GM10266 (cell line): ENCODE results near the gene RBCK1.
"Not testable (repeated sequence)": the region's sequence is repeated elsewhere in the genome, so short reads cannot be mapped to it uniquely, and the experiment has no call there.

Experiments used
- DNase-seq: peaks from one replicate; pipeline ENCODE4 v3.0.0; 2012; ENCODE audit errors: extremely low spot score
- TF ChIP-seq, protein P1 (sequence below): IDR thresholded peaks from 2 replicates; pipeline ENCODE4 v1.5.1; 2012; ENCODE audit warnings: mild to moderate bottlenecking, low read depth; ENCODE audit not compliant: control insufficient read depth, insufficient read depth; ENCODE audit errors: missing control alignments

RBCK1 gene

DNA sequence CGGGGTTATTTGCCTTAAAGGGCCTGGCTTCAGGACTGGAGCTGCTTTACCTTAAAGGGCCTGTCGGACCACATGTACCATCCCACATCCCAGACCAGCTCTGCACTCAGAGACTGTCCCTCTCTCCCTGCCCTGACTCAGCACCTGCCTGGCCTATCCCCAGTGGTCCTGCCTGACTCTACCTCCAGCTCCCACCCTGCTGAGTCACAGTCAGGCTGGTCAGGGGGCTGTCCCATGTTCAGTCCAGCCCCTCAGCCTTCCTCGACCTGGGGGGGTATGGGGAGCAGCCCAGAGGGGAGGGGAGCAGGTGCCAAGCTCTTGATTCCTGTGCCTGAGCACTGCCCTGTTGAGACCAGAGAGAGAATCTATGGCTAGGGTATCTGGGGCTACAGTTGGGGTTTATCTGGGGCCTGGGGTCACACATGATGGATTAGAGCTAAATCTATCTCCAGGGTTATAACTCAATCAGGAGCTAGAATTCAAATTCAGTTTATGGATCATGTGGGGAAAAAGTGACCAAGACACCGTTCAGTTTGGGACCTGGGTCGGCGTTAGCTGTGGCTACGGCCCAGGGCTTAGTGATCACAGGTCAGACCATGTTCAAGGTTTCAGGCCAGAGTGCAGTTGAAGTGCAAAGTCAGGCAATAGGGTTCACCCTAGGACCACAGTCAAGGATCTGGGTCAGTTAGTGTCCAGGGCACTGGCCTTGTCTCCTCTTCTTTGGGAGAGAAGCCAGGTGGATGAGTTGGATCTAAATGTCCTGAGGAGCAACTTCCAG, 36.9 kb upstream of the RBCK1 start:
- TF ChIP-seq, protein P1, sequence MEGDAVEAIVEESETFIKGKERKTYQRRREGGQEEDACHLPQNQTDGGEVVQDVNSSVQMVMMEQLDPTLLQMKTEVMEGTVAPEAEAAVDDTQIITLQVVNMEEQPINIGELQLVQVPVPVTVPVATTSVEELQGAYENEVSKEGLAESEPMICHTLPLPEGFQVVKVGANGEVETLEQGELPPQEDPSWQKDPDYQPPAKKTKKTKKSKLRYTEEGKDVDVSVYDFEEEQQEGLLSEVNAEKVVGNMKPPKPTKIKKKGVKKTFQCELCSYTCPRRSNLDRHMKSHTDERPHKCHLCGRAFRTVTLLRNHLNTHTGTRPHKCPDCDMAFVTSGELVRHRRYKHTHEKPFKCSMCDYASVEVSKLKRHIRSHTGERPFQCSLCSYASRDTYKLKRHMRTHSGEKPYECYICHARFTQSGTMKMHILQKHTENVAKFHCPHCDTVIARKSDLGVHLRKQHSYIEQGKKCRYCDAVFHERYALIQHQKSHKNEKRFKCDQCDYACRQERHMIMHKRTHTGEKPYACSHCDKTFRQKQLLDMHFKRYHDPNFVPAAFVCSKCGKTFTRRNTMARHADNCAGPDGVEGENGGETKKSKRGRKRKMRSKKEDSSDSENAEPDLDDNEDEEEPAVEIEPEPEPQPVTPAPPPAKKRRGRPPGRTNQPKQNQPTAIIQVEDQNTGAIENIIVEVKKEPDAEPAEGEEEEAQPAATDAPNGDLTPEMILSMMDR: no peak
- no peak for DNase-seq

DNA sequence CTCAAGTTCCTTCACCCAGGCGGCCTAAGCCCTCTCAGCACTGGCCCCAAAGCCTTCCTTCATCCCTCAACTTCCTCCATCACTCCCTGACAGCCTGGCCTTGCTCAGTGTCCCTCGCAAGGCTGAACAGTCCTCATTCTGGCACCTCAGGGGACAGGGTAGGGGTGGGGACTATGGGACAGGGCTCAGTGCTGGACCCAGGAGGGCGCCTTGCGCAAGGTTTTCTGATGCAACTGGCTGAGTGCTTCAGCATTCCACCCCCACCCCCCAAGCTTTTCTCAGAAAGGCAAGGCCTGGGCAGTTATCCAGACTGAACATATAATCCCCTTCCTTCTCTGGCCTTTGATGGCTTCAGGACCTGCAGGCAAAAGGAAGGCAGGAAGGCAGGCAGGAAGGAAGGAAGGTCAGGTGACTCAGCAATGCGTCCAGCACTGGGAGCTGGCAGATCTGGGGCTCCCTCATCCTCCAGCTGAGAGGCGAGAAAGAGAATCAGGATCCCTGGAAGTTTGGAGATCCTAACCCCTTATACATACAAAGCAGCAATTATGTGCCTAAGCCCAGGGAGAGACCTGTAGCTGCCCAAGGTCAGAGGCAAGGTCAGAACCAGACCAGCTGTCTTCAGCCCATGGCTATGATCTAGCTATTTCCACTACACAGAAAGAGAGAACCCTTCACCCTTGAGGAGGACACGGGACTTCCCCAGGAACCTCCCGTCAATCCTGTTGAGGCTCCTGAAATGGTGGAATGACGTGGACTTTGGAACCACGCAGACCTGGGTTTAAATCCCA, 36.1 kb upstream of the RBCK1 start:
- no peak for DNase-seq
- TF ChIP-seq, protein P1: no peak

DNA sequence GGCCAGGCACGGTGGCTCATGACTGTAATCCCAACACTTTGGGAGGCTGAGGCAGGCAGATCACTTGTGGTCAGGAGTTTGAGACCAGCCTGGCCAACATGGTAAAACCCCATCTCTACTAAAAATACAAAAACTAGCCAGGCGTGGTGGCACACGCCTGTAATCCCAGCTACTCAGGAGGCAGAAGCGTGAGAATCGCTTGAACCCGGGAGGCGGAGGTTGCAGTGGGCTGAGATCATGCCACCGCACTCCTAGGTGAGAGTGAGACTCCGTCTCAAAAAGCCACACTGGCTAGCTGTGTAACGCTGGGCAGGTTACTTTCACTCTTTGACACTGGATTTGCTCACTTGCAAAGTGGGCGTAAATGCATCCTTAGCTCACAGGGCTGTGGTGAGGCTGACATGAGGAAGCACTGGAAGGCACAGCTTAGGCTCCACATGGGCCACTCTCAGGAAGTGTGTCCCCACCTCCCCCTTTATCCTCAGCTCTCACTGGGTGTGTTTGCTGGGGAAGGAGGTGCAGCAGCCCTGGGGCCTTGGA, 35.5 kb upstream of the RBCK1 start:
- not testable (repeated sequence) for DNase-seq

DNA sequence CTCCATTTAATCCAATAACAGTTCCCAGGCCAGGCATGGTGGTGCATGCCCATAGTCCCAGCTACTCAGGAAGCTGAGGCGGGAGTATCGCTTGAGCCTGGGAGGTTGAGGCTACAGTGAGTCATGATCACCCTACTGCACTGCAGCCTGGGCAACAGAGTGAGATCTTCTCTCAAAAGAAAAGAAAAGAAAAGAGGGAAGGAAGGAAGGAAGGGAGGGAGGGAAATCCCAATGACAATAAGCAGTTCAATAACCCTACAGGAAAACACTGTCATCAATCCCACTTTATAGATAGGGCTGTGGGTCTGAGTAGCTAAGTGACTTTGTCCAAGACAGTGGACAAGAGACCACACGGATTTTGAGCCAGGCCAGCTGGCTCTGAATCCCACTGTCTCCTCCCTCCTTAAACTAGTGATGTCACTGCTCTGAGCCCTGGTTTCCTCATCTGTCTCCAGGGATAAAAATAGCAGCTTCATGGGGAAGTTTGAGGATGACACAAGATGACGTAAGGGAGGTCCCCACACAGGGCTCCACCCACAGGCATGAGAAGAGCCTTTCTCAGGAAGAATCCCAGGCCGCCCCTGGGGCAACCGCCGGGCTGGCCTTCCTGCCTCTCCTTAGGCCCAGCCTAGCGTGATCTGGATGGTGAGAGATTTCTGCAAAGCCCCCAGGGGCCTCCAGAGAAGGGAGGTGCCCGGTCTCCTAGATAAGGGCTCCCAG, 34.8 kb upstream of the RBCK1 start:
- DNase-seq: no peak
- TF ChIP-seq, protein P1: no peak

DNA sequence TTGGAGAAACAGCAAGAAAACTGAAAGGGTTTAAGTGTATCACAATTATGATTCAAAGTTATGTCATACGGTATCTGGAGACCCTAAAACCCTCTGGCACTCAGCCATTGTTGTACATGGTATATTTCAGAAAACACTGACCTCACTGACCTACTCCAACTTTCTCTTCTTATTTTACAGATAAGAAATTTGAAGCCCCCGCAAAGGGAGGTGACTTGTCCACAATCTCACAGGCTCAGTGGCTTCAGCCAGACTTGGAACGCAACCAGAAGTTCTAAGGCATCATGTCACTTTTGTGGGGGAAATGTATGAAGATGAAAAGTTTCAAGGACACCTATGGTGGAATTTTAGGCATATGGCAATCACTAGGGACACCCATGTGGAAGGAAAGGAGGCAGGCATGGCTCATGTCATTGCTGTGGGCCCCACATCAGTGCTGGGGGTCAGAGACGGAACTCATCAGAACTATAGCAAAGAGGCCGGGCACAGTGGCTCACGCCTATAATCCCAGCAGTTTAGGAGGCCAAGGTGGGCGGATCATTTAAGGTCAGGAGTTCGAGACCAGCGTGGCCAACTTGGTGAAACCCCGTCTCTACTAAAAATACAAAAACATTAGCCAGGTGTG, 32.7 kb upstream of the RBCK1 start:
- no peak for DNase-seq
- TF ChIP-seq, protein P1: no peak

DNA sequence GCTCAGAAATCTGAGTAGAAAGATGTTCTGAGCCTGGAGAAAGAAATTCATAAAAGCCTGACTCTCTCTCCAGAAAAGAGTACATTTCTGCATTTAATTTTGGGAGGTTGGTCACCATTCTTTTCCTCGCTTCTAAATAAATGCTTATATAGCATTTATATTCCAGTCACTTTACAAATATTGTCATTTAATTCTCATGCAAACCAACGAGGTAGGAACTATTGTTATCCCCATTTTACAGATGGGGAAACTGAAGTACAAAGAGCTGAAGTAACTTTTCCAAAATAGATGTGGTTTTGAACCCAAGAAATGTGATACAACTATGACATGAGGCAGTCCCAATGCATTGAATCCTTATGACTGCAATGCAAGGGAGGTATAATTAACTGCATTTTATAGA, 32.0 kb upstream of the RBCK1 start:
- TF ChIP-seq, protein P1: no peak
- DNase-seq: no peak

DNA sequence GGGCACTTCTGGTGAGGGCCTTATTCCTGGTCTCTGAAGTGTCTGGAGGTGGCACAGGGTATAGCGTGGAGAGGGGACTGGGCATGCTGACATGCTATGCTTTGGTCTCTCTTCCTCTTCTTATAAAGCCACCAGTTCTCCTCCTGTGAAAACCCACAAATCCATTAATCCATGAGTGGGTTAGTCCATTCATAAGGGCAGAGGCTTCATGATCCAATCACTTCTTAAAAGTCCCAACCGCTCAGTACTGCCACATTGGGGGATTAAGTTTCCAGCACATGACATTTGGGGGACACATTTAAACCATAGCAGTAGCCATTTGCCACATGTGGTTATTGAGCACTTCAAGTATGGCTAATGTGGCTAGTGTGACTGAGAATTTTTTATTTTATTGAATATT, 31.3 kb upstream of the RBCK1 start:
- no peak for DNase-seq
- TF ChIP-seq, protein P1: no peak

DNA sequence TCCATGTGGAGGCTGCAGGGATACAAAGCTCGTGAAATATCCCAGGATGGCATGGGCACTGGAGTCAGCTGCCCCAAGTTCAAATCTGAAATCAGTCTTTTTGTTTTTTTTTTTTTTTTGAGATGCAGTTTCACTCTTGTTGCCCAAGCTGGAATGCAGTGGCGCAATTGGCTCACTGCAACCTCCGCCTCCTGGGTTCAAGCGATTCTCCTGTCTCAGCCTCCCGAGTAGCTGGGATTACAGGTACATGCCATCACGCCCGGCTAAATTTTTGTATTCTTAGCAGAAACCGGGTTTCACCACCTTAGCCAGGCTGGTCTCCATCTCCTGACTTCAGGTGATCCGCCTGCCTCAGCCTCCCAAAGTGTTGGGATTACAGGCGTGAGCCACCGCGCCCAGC, 30.5 kb upstream of the RBCK1 start:
- not testable (repeated sequence) for DNase-seq
